Naive B cell (primary cell): Measurements from ENCODE around the gene ENKUR. TPM values are rescaled to one million over a fixed set of nuclear protein-coding genes. Genes with fewer than 3 reads are reported as not detected.
"Not testable (repeated sequence)": the region's sequence is repeated elsewhere in the genome, so short reads cannot be mapped to it uniquely, and the experiment has no call there.

ENCODE experiments used
- ATAC-seq, 2 donors: fragments of 150-1000 bp; cut with Tn5 transposase; 2 replicates each; pipeline ENCODE4 v1.10.0; 2021; ENCODE audit warnings: low read depth in 2 of 2, mild to moderate bottlenecking in 2 of 2, moderate library complexity in 2 of 2
- DNase-seq: peaks from one replicate; pipeline ENCODE4 v3.0.0; 2022
- H3K27ac Mint-ChIP-seq, 6 donors: one replicate each; pipeline ENCODE4 v1.8.0; 2020 to 2022; ENCODE audit warnings: mild to moderate bottlenecking in 6 of 6, mixed read lengths in 6 of 6, moderate library complexity in 5 of 6, inconsistent platforms in 2 of 6
- H3K27me3 Mint-ChIP-seq, 3 donors: one replicate each; pipeline ENCODE4 v1.8.0; 2021 to 2022; ENCODE audit warnings: mixed read lengths in 3 of 3, mild to moderate bottlenecking in 1 of 3
- H3K36me3 Mint-ChIP-seq, 2 donors: one replicate each; pipeline ENCODE4 v1.8.0; 2020 to 2022; ENCODE audit warnings: mixed read lengths in 2 of 2, inconsistent platforms in 1 of 2, mild to moderate bottlenecking in 1 of 2
- H3K4me1 Mint-ChIP-seq, 3 donors: one replicate each; pipeline ENCODE4 v1.8.0; 2020 to 2022; ENCODE audit warnings: mixed read lengths in 3 of 3, inconsistent platforms in 1 of 3, mild to moderate bottlenecking in 1 of 3, moderate library complexity in 1 of 3
- H3K4me3 Mint-ChIP-seq, 8 donors: one replicate each; pipeline ENCODE4 v1.8.0; 2020 to 2022; ENCODE audit warnings: mild to moderate bottlenecking in 8 of 8, mixed read lengths in 8 of 8, moderate library complexity in 8 of 8, inconsistent platforms in 2 of 8
- H3K9me3 Mint-ChIP-seq, 7 donors: one replicate each; pipeline ENCODE4 v1.8.0; 2020 to 2022; ENCODE audit warnings: mixed read lengths in 7 of 7, mild to moderate bottlenecking in 5 of 7, inconsistent platforms in 2 of 7, moderate library complexity in 1 of 7
- polyA plus RNA-seq, 6 donors: library from polyadenylated mRNA; unstranded; fragments of 300-500 nt; fragmentation: Illumina TruSeq; gene quantifications; one replicate each; pipeline ENCODE4 v1.2.3, GENCODE V29; 2021; ENCODE audit warnings: low read depth in 6 of 6

The ENKUR gene
- polyA plus RNA-seq, 6 donors from 2014 or later, result 0.61 to 3.1 (median 0.70) TPM; not detected in 2

- Mint-ChIP-seq H3K27me3 (peaks cover 14 to 22% (median 15%) of the 10 kb centered on the region in 3 donors), H3K4me3 (no peak overlapping the region), H3K27ac (no peak overlapping the region), H3K4me1 (no peaks in the 10 kb centered on the region), H3K9me3 (no peaks in the 10 kb centered on the region), H3K36me3 (no peaks in the 10 kb centered on the region)
- DNase-seq (no peak), ATAC-seq (no peak)
Measured at GRCh38 chr10:24962995-24963394, 53.0 kb downstream of the ENKUR start.

GRCh38 chr10:24961582-24961981 lies 54.4 kb downstream of the ENKUR start:
- no peak for ATAC-seq
- Mint-ChIP-seq H3K36me3 (no peaks in the 10 kb centered on the region), H3K27me3 (peaks cover 10 to 24% (median 17%) of the 10 kb centered on the region in 3 donors), H3K4me1 (no peaks in the 10 kb centered on the region), H3K27ac (no peak overlapping the region), H3K4me3 (no peak overlapping the region), H3K9me3 (no peaks in the 10 kb centered on the region)
- no peak for DNase-seq

GRCh38 chr10:24959382-24959730 lies 56.6 kb downstream of the ENKUR start:
- Mint-ChIP-seq H3K27me3 (peaks cover 21 to 27% (median 25%) of the 10 kb centered on the region in 3 donors), H3K4me1 (no peaks in the 10 kb centered on the region), H3K36me3 (no peaks in the 10 kb centered on the region), H3K27ac (no peak overlapping the region), H3K9me3 (no peaks in the 10 kb centered on the region), H3K4me3 (no peak overlapping the region)
- DNase-seq (no peak), ATAC-seq (no peak)

GRCh38 chr10:24958721-24959381 lies 57.1 kb downstream of the ENKUR start:
- no peaks in the 10 kb centered on the region for H3K9me3 Mint-ChIP-seq
- no peaks in the 10 kb centered on the region for H3K36me3 Mint-ChIP-seq
- H3K4me3 Mint-ChIP-seq, result no peak overlapping the region
- no peaks in the 10 kb centered on the region for H3K4me1 Mint-ChIP-seq
- H3K27me3 Mint-ChIP-seq, result peaks cover 26 to 32% (median 30%) of the 10 kb centered on the region in 3 donors
- H3K27ac Mint-ChIP-seq, result no peak overlapping the region
- DNase-seq (no peak), ATAC-seq (no peak)

- no peak overlapping the region for H3K4me3 Mint-ChIP-seq
- no peak for ATAC-seq
Measured at GRCh38 chr10:24958091-24958720, 57.8 kb downstream of the ENKUR start.

GRCh38 chr10:24957624-24958051 lies 58.3 kb downstream of the ENKUR start:
- DNase-seq, H3K36me3 Mint-ChIP-seq, H3K9me3 Mint-ChIP-seq, H3K4me3 Mint-ChIP-seq, ATAC-seq, H3K4me1 Mint-ChIP-seq, H3K27ac Mint-ChIP-seq: not testable (repeated sequence)
- H3K27me3 Mint-ChIP-seq, result peaks cover 36 to 43% (median 37%) of the 10 kb centered on the region in 3 donors

More at GRCh38 chr10:24958091-24958720, 57.8 kb downstream of the ENKUR start:
- Mint-ChIP-seq H3K9me3 (no peaks in the 10 kb centered on the region), H3K27me3 (peaks cover 33 to 38% (median 37%) of the 10 kb centered on the region in 3 donors), H3K4me1 (peaks cover 4 to 5% (median 4%) of the 10 kb centered on the region in 3 donors), H3K36me3 (no peaks in the 10 kb centered on the region), H3K27ac (no peak overlapping the region)
- no peak for DNase-seq

- peaks cover 0 to 4% (median 0%) of the 10 kb centered on the region in 7 donors for H3K9me3 Mint-ChIP-seq
- no peak for DNase-seq
- H3K36me3 Mint-ChIP-seq, result peaks cover 0 to 9% of the 10 kb centered on the region in 2 donors
- no peak for ATAC-seq
- H3K4me3 Mint-ChIP-seq, result peak overlapping the region in 7 of 8 donors; percentile 38 to 87 (median 71)
- peaks cover 8 to 19% (median 11%) of the 10 kb centered on the region in 3 donors for H3K4me1 Mint-ChIP-seq
- H3K27me3 Mint-ChIP-seq, result peaks cover 48 to 67% (median 60%) of the 10 kb centered on the region in 3 donors
- H3K27ac Mint-ChIP-seq, result peak overlapping the region in 1 of 6 donors; percentile 49
Measured at GRCh38 chr10:24953675-24954074, 62.3 kb downstream of the ENKUR start.

- Mint-ChIP-seq H3K4me1 (peaks cover 8 to 19% (median 11%) of the 10 kb centered on the region in 3 donors), H3K9me3 (peaks cover 0 to 4% (median 0%) of the 10 kb centered on the region in 7 donors), H3K27me3 (peaks cover 51 to 72% (median 62%) of the 10 kb centered on the region in 3 donors), H3K36me3 (peaks cover 0 to 9% of the 10 kb centered on the region in 2 donors), H3K4me3 (peak overlapping the region; percentile 64 to 87 (median 78)), H3K27ac (peak overlapping the region in 4 of 6 donors; percentile 38 to 91 (median 62))
- ATAC-seq, result peak; percentile 50 to 69
- DNase-seq, result peak; percentile 16
Measured at GRCh38 chr10:24952707-24953645, 63.0 kb downstream of the ENKUR start.

- ATAC-seq (peak; percentile 27 to 33), DNase-seq (peak; percentile 1)
- Mint-ChIP-seq H3K27me3 (peaks cover 50 to 68% (median 62%) of the 10 kb centered on the region in 3 donors), H3K27ac (peak within 1 kb of the TSS in 4 of 6 donors; percentile 38 to 91 (median 62)), H3K36me3 (peaks cover 0 to 9% of the 10 kb centered on the region in 2 donors), H3K9me3 (peaks cover 0 to 4% (median 0%) of the 10 kb centered on the region in 7 donors), H3K4me1 (peaks cover 8 to 19% (median 11%) of the 10 kb centered on the region in 3 donors), H3K4me3 (peak within 1 kb of the TSS; percentile 64 to 87 (median 78))
Measured at GRCh38 chr10:24952143-24952706, 63.7 kb downstream of the ENKUR start, which contains the start of gene PRTFDC1. PRTFDC1 (minus strand) TSS chr10:24952606; CDS start chr10:24952575, 31 bp downstream.

- Mint-ChIP-seq H3K4me3 (peak overlapping the region; percentile 52 to 86 (median 72)), H3K4me1 (peaks cover 8 to 19% (median 11%) of the 10 kb centered on the region in 3 donors), H3K36me3 (peaks cover 0 to 9% of the 10 kb centered on the region in 2 donors)
Measured at GRCh38 chr10:24951201-24952142, 64.5 kb downstream of the ENKUR start.

GRCh38 chr10:24950439-24950838 lies 65.5 kb downstream of the ENKUR start:
- Mint-ChIP-seq H3K27me3 (peaks cover 43 to 61% (median 60%) of the 10 kb centered on the region in 3 donors), H3K36me3 (peaks cover 0 to 9% of the 10 kb centered on the region in 2 donors), H3K9me3 (peaks cover 0 to 4% (median 0%) of the 10 kb centered on the region in 7 donors), H3K4me3 (no peak overlapping the region), H3K4me1 (peaks cover 8 to 19% (median 11%) of the 10 kb centered on the region in 3 donors), H3K27ac (no peak overlapping the region)
- ATAC-seq (no peak), DNase-seq (no peak)

More at GRCh38 chr10:24951201-24952142, 64.5 kb downstream of the ENKUR start:
- ATAC-seq, result no peak
- no peak for DNase-seq
- Mint-ChIP-seq H3K9me3 (peaks cover 0 to 4% (median 0%) of the 10 kb centered on the region in 7 donors), H3K27ac (peak overlapping the region in 2 of 6 donors; percentile 34 to 69), H3K27me3 (peaks cover 43 to 62% (median 61%) of the 10 kb centered on the region in 3 donors)
